H1 (cell line): Measurements from ENCODE around the gene CD34. TPM values are rescaled to one million over a fixed set of nuclear protein-coding genes. Genes with fewer than 3 reads are reported as not detected.
A peak's percentile ranks its signal among the peaks of the same experiment; 100 is the strongest.

Experiments
- CTCF ChIA-PET: fragments of 300-600 bp; sonication (Branson Sonifier 250); formaldehyde crosslinking; loops from one replicate; lab custom pipeline; 2021; ENCODE audit not compliant: partially characterized antibody; lab: Charles Lee
- POLR2A ChIA-PET: fragments of 300-600 bp; sonication (Branson Sonifier 250); formaldehyde crosslinking; loops from one replicate; lab custom pipeline; 2021; ENCODE audit warnings: inconsistent platforms; ENCODE audit not compliant: partially characterized antibody; lab: Charles Lee
- DNase-seq, 2 experiments: peaks; one replicate each; pipeline versions ENCODE4 v3.0.0 to v3.0.0-alpha.2; 2010 to 2022; ENCODE audit warnings: low spot score in 2 of 2, low read depth in 1 of 2, mixed read lengths in 1 of 2
- FAIRE-seq: peaks from 2 replicates; lab custom pipeline; 2011; peaks lifted over from hg19 to GRCh38; lab: Jason Lieb, UNC
- H2AFZ ChIP-seq: 2 replicates; pipeline ENCODE4 v1.8.1; 2012; ENCODE audit warnings: low read length, inconsistent platforms
- H2AK5ac ChIP-seq: 2 replicates; pipeline ENCODE4 v1.6.1; 2013; ENCODE audit warnings: low read depth, low read length
- H2BK120ac ChIP-seq: replicated peaks from 2 replicates; pipeline ENCODE3; 2013; ENCODE audit warnings: low read depth, low read length, inconsistent platforms
- H2BK12ac ChIP-seq: 2 replicates; pipeline ENCODE4 v1.6.1; 2013; ENCODE audit warnings: low read depth, low read length
- H2BK15ac ChIP-seq: 2 replicates; pipeline ENCODE4 v1.6.1; 2013; ENCODE audit warnings: low read length
- H2BK20ac ChIP-seq: 2 replicates; pipeline ENCODE4 v1.6.1; 2013; ENCODE audit warnings: low read length
- H2BK5ac ChIP-seq: 2 replicates; pipeline ENCODE4 v1.6.1; 2013; ENCODE audit warnings: low read depth, low read length
- H3K14ac ChIP-seq: 2 replicates; pipeline ENCODE4 v1.6.1; 2013; ENCODE audit warnings: inconsistent platforms; ENCODE audit not compliant: insufficient read length
- H3K18ac ChIP-seq: 2 replicates; pipeline ENCODE4 v1.6.1; 2013; ENCODE audit warnings: low read length; ENCODE audit errors: extremely low read depth
- H3K23ac ChIP-seq: 2 replicates; pipeline ENCODE4 v1.6.1; 2013; ENCODE audit warnings: inconsistent platforms; ENCODE audit not compliant: insufficient read length
- H3K23me2 ChIP-seq: 2 replicates; pipeline ENCODE4 v1.6.1; 2013; ENCODE audit warnings: low read depth, low read length
- H3K27ac ChIP-seq: 2 replicates; pipeline ENCODE4 v1.6.1; 2011; ENCODE audit warnings: low read depth, low read length, inconsistent platforms
- H3K27me3 ChIP-seq, 4 experiments: replicated peaks in 1 of 4; 1 replicate in 1 of 4; 2 replicates in 3 of 4; pipeline versions ENCODE4 v1.6.1 to v1.8.1; 2011 to 2013; ENCODE audit warnings: low read length in 3 of 4, mild to moderate bottlenecking in 3 of 4, inconsistent platforms in 2 of 4, mixed read lengths in 2 of 4, moderate library complexity in 1 of 4; ENCODE audit not compliant: control insufficient read depth in 3 of 4, insufficient read depth in 3 of 4; ENCODE audit errors: extremely low read depth in 1 of 4
- H3K36me3 ChIP-seq, 4 experiments: 2 replicates each; pipeline versions ENCODE4 v1.6.1 to v1.8.1; 2011 to 2013; ENCODE audit warnings: mild to moderate bottlenecking in 4 of 4, low read length in 3 of 4, moderate library complexity in 2 of 4, control low read depth in 1 of 4, inconsistent platforms in 1 of 4; ENCODE audit not compliant: insufficient read depth in 4 of 4, control insufficient read depth in 2 of 4
- H3K4ac ChIP-seq: replicated peaks from 2 replicates; pipeline ENCODE3; 2013; ENCODE audit warnings: low read length, low read depth, mixed read lengths, inconsistent platforms; ENCODE audit not compliant: insufficient read length
- H3K4me1 ChIP-seq, 4 experiments: replicated peaks in 1 of 4; 1 replicate in 1 of 4; 2 replicates in 3 of 4; pipeline versions ENCODE4 v1.6.1 to v1.8.1; 2011 to 2013; ENCODE audit warnings: low read length in 3 of 4, inconsistent platforms in 2 of 4, mixed read lengths in 1 of 4; ENCODE audit not compliant: insufficient read depth in 4 of 4, control insufficient read depth in 3 of 4
- H3K4me2 ChIP-seq, 2 experiments: 2 replicates each; pipeline versions ENCODE4 v1.6.1 to v1.8.1; 2011 to 2013; ENCODE audit warnings: low read depth in 2 of 2, low read length in 2 of 2, control low read depth in 1 of 2, inconsistent platforms in 1 of 2, mild to moderate bottlenecking in 1 of 2; ENCODE audit not compliant: insufficient read depth in 1 of 2
- H3K4me3 ChIP-seq, 4 experiments: fragments of 200-600, 300-600 bp in 1 of 4; sonication (generic), shearing (Covaris generic), sonication (Bioruptor Twin) in 1 of 4; 2 replicates each; pipeline versions ENCODE4 v1.5.1 to v1.8.1; 2011 to 2016; ENCODE audit warnings: low read length in 4 of 4, low read depth in 3 of 4, control low read depth in 2 of 4, inconsistent platforms in 2 of 4, mild to moderate bottlenecking in 2 of 4, mixed read lengths in 1 of 4, moderate library complexity in 1 of 4; ENCODE audit not compliant: insufficient read depth in 2 of 4; ENCODE audit errors: extremely low read depth in 1 of 4
- H3K56ac ChIP-seq: replicated peaks from 2 replicates; pipeline ENCODE3; 2013; ENCODE audit warnings: low read depth, mild to moderate bottlenecking, mixed read lengths, low read length, inconsistent platforms; ENCODE audit not compliant: insufficient read length
- H3K79me1 ChIP-seq: 2 replicates; pipeline ENCODE4 v1.6.1; 2013; ENCODE audit warnings: low read depth, low read length, control low read depth
- H3K79me2 ChIP-seq, 2 experiments: 2 replicates each; pipeline versions ENCODE4 v1.6.1 to v1.8.1; 2012 to 2013; ENCODE audit warnings: low read length in 2 of 2, mild to moderate bottlenecking in 2 of 2, inconsistent platforms in 1 of 2; ENCODE audit not compliant: insufficient read depth in 2 of 2, control insufficient read depth in 1 of 2
- H3K9ac ChIP-seq, 4 experiments: replicated peaks in 1 of 4; 1 replicate in 1 of 4; 2 replicates in 3 of 4; pipeline versions ENCODE4 v1.6.1 to v1.8.1; 2011 to 2013; ENCODE audit warnings: low read depth in 3 of 4, low read length in 3 of 4, control low read depth in 2 of 4, mild to moderate bottlenecking in 2 of 4, moderate library complexity in 2 of 4, inconsistent platforms in 1 of 4; ENCODE audit errors: extremely low read depth in 1 of 4
- H3K9me3 ChIP-seq, 2 experiments: 2 replicates each; pipeline versions ENCODE4 v1.6.1 to v1.8.1; 2012 to 2013; ENCODE audit warnings: mild to moderate bottlenecking in 2 of 2, moderate library complexity in 2 of 2, control low read depth in 1 of 2, inconsistent platforms in 1 of 2, low read depth in 1 of 2, low read length in 1 of 2, mixed read lengths in 1 of 2; ENCODE audit not compliant: insufficient read depth in 2 of 2
- H4K20me1 ChIP-seq, 2 experiments: replicated peaks in 1 of 2; 2 replicates each; pipeline versions ENCODE3 to v1.8.1; 2011 to 2013; ENCODE audit warnings: inconsistent platforms in 2 of 2, low read length in 2 of 2, mild to moderate bottlenecking in 1 of 2; ENCODE audit not compliant: insufficient read depth in 2 of 2, control insufficient read depth in 1 of 2
- H4K5ac ChIP-seq: 2 replicates; pipeline ENCODE4 v1.6.1; 2013; ENCODE audit warnings: low read length, low read depth, mixed read lengths, inconsistent platforms; ENCODE audit not compliant: insufficient read length
- H4K8ac ChIP-seq: 2 replicates; pipeline ENCODE4 v1.8.0; 2013; ENCODE audit warnings: mild to moderate bottlenecking, moderate library complexity, low read length, inconsistent platforms; ENCODE audit not compliant: insufficient read depth; ENCODE audit errors: extremely low read depth
- H4K91ac ChIP-seq: replicated peaks from 2 replicates; pipeline ENCODE3; 2013; ENCODE audit warnings: low read length, mixed read lengths, inconsistent platforms; ENCODE audit not compliant: insufficient read length
- BCL11A ChIP-seq, 2 experiments: IDR thresholded peaks; one replicate each; pipeline ENCODE4 v1.6.1; 2011; ENCODE audit warnings: low read depth in 2 of 2, low read length in 2 of 2, mild to moderate bottlenecking in 2 of 2
- CBX5 ChIP-seq: fragments of 300-800, 300-1000 bp; sonication (generic); IDR thresholded peaks from 2 replicates; pipeline ENCODE4 v1.7.1; 2016; ENCODE audit warnings: antibody characterized with exemption, low read length, low read depth
- CHD1 ChIP-seq: IDR thresholded peaks from 2 replicates; pipeline ENCODE4 v1.6.1; 2012; ENCODE audit warnings: low read depth, low read length, improper control_type of control experiment
- CREB1 ChIP-seq: IDR thresholded peaks from 2 replicates; pipeline ENCODE4 v1.6.1; 2012; ENCODE audit warnings: inconsistent platforms
- CTBP2 ChIP-seq: IDR thresholded peaks from 2 replicates; pipeline ENCODE4 v1.7.0; 2011; ENCODE audit warnings: borderline replicate concordance, mild to moderate bottlenecking, moderate library complexity, mixed read lengths, low read length; ENCODE audit not compliant: insufficient read depth, insufficient read length
- HDAC6 ChIP-seq: IDR thresholded peaks from one replicate; pipeline ENCODE4 v1.7.1; 2012; ENCODE audit warnings: low read depth, mild to moderate bottlenecking, inconsistent platforms, low read length, moderate library complexity
- KDM5A ChIP-seq: fragments of 200-600 bp; IDR thresholded peaks from 2 replicates; pipeline ENCODE4 v1.7.1; 2012; ENCODE audit warnings: mild to moderate bottlenecking, low read length, inconsistent platforms, mixed read lengths
- MAFK ChIP-seq: IDR thresholded peaks from 2 replicates; pipeline ENCODE4 v1.6.1; 2012; ENCODE audit warnings: low read depth, mild to moderate bottlenecking, improper control_type of control experiment, low read length
- PHF8 ChIP-seq: fragments of 200-600 bp; sonication (generic); conservative IDR thresholded peaks from 2 replicates; pipeline ENCODE4 v1.7.1; 2012; ENCODE audit warnings: low read depth, mild to moderate bottlenecking, inconsistent platforms, low read length, moderate library complexity
- POU5F1 ChIP-seq: IDR thresholded peaks from 2 replicates; pipeline ENCODE4 v1.6.1; 2011; ENCODE audit warnings: low read depth, mild to moderate bottlenecking, low read length, moderate library complexity
- RAD21 ChIP-seq, 2 experiments: IDR thresholded peaks in 1 of 2; conservative IDR thresholded peaks in 1 of 2; 2 replicates each; pipeline ENCODE4 v1.6.1; 2011; ENCODE audit warnings: low read depth in 2 of 2, low read length in 2 of 2, improper control_type of control experiment in 1 of 2, inconsistent platforms in 1 of 2, mild to moderate bottlenecking in 1 of 2, moderate library complexity in 1 of 2
- SIRT6 ChIP-seq: IDR thresholded peaks from one replicate; pipeline ENCODE4 v1.7.1; 2012; ENCODE audit warnings: low read length, inconsistent platforms
- SP4 ChIP-seq: IDR thresholded peaks from 2 replicates; pipeline ENCODE4 v1.6.1; 2012; ENCODE audit warnings: low read length, inconsistent platforms
- TEAD4 ChIP-seq: IDR thresholded peaks from 2 replicates; pipeline ENCODE4 v1.6.1; 2012; ENCODE audit warnings: low read depth, low read length, inconsistent platforms, mixed read lengths
- ZNF274 ChIP-seq: IDR thresholded peaks from 2 replicates; pipeline ENCODE4 v1.7.0; 2012; ENCODE audit warnings: low read length, borderline replicate concordance; ENCODE audit errors: extremely low read depth
- WGBS, 2 experiments: shearing (Covaris generic) in 1 of 2; methylation state at CpG; one replicate each; pipeline versions ENCODE4 v1.1.6 to v1.1.7; 2013 to 2015; ENCODE audit warnings: low lambda C conversion rate in 2 of 2, mixed read lengths in 2 of 2, inconsistent platforms in 1 of 2, low coverage in 1 of 2, missing lambda C conversion rate in 1 of 2; ENCODE audit not compliant: insufficient replicate concordance in 2 of 2, insufficient coverage in 1 of 2, insufficient read length in 1 of 2; ENCODE audit errors: extremely low coverage in 1 of 2, missing lambda C conversion rate in 1 of 2; 5-methylcytosine and 5-hydroxymethylcytosine counted together
- polyA plus RNA-seq, 7 experiments: library from polyadenylated mRNA; depleted of rRNA in 3 of 7; stranded (reverse) in 5 of 7; unstranded in 2 of 7; fragments of >200 nt in 5 of 7; fragments of 200-250 nt in 2 of 7; gene quantifications; 1 replicate in 5 of 7; 2 replicates in 1 of 7; 4 replicates in 1 of 7; pipeline versions ENCODE4 v1.2.1 to v1.2.3, GENCODE V29; 2011 to 2013; ENCODE audit warnings: missing spikeins in 2 of 7, mixed read lengths in 2 of 7
- total RNA-seq: library from RNA; stranded (reverse); fragmentation: NEBNext Ultra II Directional; extraction: Animal tissue kit (Norgen Biotek cat#: 25700); gene quantifications from 2 replicates; pipeline ENCODE4 v1.2.1, GENCODE V29; 2021

CD34 gene
- total and polyA plus RNA-seq, 2 of the 8 experiments (the other 6 are each of a cell fraction or from before 2014, with no cell fraction given) = 0.39 to 0.54 TPM

DNA sequence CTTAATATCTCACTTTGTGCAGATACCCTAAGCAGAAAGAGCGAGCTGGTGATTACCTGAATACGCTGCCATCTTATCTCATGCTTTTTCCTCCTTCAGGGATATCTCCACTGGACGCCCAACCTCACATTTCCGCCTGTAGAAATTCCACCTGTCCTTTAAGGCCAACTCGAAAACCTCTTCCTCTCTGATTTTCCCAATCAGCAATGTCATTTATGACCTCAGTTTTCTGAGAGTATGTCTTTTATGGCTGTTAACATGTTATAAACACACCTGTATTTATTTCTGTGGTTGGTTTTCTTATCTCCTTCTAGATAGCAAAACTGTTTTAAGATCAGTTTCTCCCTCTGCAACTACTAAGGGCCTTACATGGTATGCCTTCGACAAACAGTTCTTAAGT, 41.1 kb downstream of the CD34 start:
- Histone ChIP-seq H3K18ac (no peak overlapping the region), H3K79me1 (no peaks in the 10 kb centered on the region), H2AK5ac (no peak overlapping the region), H3K23me2 (peaks cover 5% of the 10 kb centered on the region; the same call in 1 of the 2 replicates), H2AFZ (no peak overlapping the region), H3K56ac (no peak overlapping the region), H3K9ac (no peak overlapping the region), H4K8ac (no peak overlapping the region), H3K27me3 (peaks cover 0 to 23% (median 8%) of the 10 kb centered on the region in 4 experiments; a peak in 6 of 7 replicates), H3K36me3 (no peaks in the 10 kb centered on the region), H4K20me1 (no peaks in the 10 kb centered on the region), H3K4ac (no peak overlapping the region), H3K4me3 (peak overlapping the region in 1 of 4 experiments; percentile 68; a peak in 1 of 8 replicates), H2BK15ac (no peak overlapping the region), H4K5ac (no peak overlapping the region), H2BK120ac (no peak overlapping the region), H3K4me2 (peak overlapping the region; percentile 32 to 95; a peak in 3 of 4 replicates), H3K4me1 (peaks cover 0 to 8% (median 5%) of the 10 kb centered on the region in 4 experiments; a peak in 6 of 7 replicates), H3K9me3 (no peaks in the 10 kb centered on the region), H4K91ac (no peak overlapping the region), H2BK20ac (no peak overlapping the region), H3K27ac (no peak overlapping the region), H2BK12ac (no peak overlapping the region), H3K23ac (no peak overlapping the region), H2BK5ac (no peak overlapping the region), H3K79me2 (no peaks in the 10 kb centered on the region), H3K14ac (no peak overlapping the region)
- DNase-seq = no peak
- ChIA-PET POLR2A (no interaction called here), CTCF (interaction anchor here (0.6 to 12.5 kb wide), 27 partner anchors 10 to 1333 kb away, joined by 3 to 180 read pairs (median 6); no protein-coding TSS in a partner anchor)
- 89% methylated on average over 6 of the region's 6 CpGs; no CpG with 5 or more reads in 1 of the 2 experiments for WGBS, 2 experiments
- no peak for FAIRE-seq
- no peak for TF ChIP-seq PHF8
- TF ChIP-seq SP4 = no peak
- TF ChIP-seq HDAC6 = no peak
- no peak for TF ChIP-seq RAD21 (IDR thresholded peaks at IDR 0.05 in 1 of 2, conservative IDR thresholded peaks at IDR 0.05 in 1 of 2; ENCODE audit: low read depth in 2 of 2, low read length in 2 of 2)
- no peak for TF ChIP-seq SIRT6
- TF ChIP-seq CREB1 = no peak
- no peak for TF ChIP-seq CHD1
- TF ChIP-seq KDM5A = no peak
- TF ChIP-seq CTBP2 = no peak
- TF ChIP-seq ZNF274 = no peak
- no peak for TF ChIP-seq MAFK
- no peak for TF ChIP-seq TEAD4
- TF ChIP-seq CBX5 = no peak
- TF ChIP-seq POU5F1 = no peak
- no peak for TF ChIP-seq BCL11A (IDR thresholded peaks at IDR 0.05; ENCODE audit: low read depth in 2 of 2, low read length in 2 of 2)
